H1 (cell line): Measurements from ENCODE around the gene CSNK2A3.

Experiments used
- EZH2 ChIP-seq: fragments of 200-600 bp; sonication (generic); IDR thresholded peaks from 2 replicates; pipeline ENCODE4 v1.7.1; 2012; ENCODE audit warnings: low read depth, mild to moderate bottlenecking, moderate library complexity, low read length, inconsistent platforms; ENCODE audit not compliant: severe bottlenecking
- GABPA ChIP-seq: IDR thresholded peaks from 2 replicates; pipeline ENCODE4 v1.6.1; 2011; ENCODE audit warnings: mild to moderate bottlenecking, low read length, moderate library complexity, borderline replicate concordance; ENCODE audit not compliant: insufficient read depth
- JUND ChIP-seq: IDR thresholded peaks from 2 replicates; pipeline ENCODE4 v1.6.1; 2011; ENCODE audit warnings: mild to moderate bottlenecking, improper control_type of control experiment, low read length
- MAFK ChIP-seq: IDR thresholded peaks from 2 replicates; pipeline ENCODE4 v1.6.1; 2012; ENCODE audit warnings: low read depth, mild to moderate bottlenecking, improper control_type of control experiment, low read length
- PHF8 ChIP-seq: fragments of 200-600 bp; sonication (generic); conservative IDR thresholded peaks from 2 replicates; pipeline ENCODE4 v1.7.1; 2012; ENCODE audit warnings: low read depth, mild to moderate bottlenecking, inconsistent platforms, low read length, moderate library complexity
- POLR2A ChIP-seq, 2 experiments: IDR thresholded peaks; 1 replicate in 1 of 2; 2 replicates in 1 of 2; pipeline ENCODE4 v1.6.1; 2011; ENCODE audit warnings: low read depth in 2 of 2, low read length in 2 of 2, mild to moderate bottlenecking in 2 of 2; ENCODE audit errors: control extremely low read depth in 1 of 2
- POLR2AphosphoS5 ChIP-seq: IDR thresholded peaks from 2 replicates; pipeline ENCODE4 v1.6.1; 2011; ENCODE audit warnings: low read depth, low read length
- POU5F1 ChIP-seq: IDR thresholded peaks from 2 replicates; pipeline ENCODE4 v1.6.1; 2011; ENCODE audit warnings: low read depth, mild to moderate bottlenecking, low read length, moderate library complexity
- SIN3A ChIP-seq, 2 experiments: IDR thresholded peaks in 1 of 2; conservative IDR thresholded peaks in 1 of 2; 2 replicates each; pipeline ENCODE4 v1.6.1; 2011 to 2012; ENCODE audit warnings: low read length in 2 of 2, improper control_type of control experiment in 1 of 2, low read depth in 1 of 2, mild to moderate bottlenecking in 1 of 2
- TEAD4 ChIP-seq: IDR thresholded peaks from 2 replicates; pipeline ENCODE4 v1.6.1; 2012; ENCODE audit warnings: low read depth, low read length, inconsistent platforms, mixed read lengths
- TF ChIP-seq, protein P1 (sequence below), 3 experiments: IDR thresholded peaks; 1 replicate in 2 of 3; 2 replicates in 1 of 3; pipeline versions ENCODE4 v1.5.1 to v1.6.1; 2011; ENCODE audit warnings: low read length in 3 of 3, mild to moderate bottlenecking in 3 of 3, inconsistent platforms in 2 of 3, low read depth in 1 of 3, moderate library complexity in 1 of 3; ENCODE audit not compliant: insufficient read depth in 1 of 3; ENCODE audit errors: control extremely low read depth in 1 of 3
- TF ChIP-seq, protein P2 (sequence below): IDR thresholded peaks from 2 replicates; pipeline ENCODE4 v1.6.1; 2011; ENCODE audit warnings: low read length, improper control_type of control experiment

DNA sequence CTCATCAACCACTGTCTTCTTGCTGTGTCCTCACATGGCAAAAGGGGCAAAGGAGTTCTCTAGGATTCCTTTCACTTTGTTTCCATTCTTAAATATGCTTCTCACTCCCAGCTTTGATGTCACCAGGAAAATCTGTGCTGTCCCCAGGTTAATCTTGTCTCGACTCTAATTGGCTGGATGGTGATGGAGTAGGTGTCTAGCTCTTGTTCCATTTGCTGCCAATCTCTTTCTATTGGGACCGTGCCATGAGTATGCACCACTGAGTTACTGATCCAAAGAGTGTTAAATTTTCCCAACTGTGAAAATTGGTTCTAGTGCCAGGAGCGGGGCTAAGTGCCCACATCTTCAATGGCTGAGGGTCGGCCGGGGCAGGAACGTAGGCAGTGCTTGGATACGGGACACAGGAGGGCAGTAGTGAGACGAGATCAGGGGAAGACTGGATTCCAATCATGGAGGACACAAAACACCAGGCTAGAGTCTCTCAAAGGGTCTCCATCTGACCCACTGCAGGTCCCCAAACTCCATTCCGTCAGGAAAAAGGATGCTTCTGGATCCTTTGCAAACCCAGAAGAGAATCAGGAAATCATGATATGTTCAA lies 47.7 kb upstream of the CSNK2A3 start:
- no peak for TF ChIP-seq EZH2
- TF ChIP-seq POU5F1, result no peak
- TF ChIP-seq, protein P1, sequence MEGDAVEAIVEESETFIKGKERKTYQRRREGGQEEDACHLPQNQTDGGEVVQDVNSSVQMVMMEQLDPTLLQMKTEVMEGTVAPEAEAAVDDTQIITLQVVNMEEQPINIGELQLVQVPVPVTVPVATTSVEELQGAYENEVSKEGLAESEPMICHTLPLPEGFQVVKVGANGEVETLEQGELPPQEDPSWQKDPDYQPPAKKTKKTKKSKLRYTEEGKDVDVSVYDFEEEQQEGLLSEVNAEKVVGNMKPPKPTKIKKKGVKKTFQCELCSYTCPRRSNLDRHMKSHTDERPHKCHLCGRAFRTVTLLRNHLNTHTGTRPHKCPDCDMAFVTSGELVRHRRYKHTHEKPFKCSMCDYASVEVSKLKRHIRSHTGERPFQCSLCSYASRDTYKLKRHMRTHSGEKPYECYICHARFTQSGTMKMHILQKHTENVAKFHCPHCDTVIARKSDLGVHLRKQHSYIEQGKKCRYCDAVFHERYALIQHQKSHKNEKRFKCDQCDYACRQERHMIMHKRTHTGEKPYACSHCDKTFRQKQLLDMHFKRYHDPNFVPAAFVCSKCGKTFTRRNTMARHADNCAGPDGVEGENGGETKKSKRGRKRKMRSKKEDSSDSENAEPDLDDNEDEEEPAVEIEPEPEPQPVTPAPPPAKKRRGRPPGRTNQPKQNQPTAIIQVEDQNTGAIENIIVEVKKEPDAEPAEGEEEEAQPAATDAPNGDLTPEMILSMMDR (IDR thresholded peaks at IDR 0.05; ENCODE audit: control extremely low read depth in 1 of 3, insufficient read depth in 1 of 3, low read depth in 1 of 3, low read length in 3 of 3), result peak; percentile 72 to 87 (median 76)
- TF ChIP-seq, protein P2, sequence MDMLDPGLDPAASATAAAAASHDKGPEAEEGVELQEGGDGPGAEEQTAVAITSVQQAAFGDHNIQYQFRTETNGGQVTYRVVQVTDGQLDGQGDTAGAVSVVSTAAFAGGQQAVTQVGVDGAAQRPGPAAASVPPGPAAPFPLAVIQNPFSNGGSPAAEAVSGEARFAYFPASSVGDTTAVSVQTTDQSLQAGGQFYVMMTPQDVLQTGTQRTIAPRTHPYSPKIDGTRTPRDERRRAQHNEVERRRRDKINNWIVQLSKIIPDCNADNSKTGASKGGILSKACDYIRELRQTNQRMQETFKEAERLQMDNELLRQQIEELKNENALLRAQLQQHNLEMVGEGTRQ, result no peak
- TF ChIP-seq POLR2AphosphoS5, result no peak
- no peak for TF ChIP-seq POLR2A (IDR thresholded peaks at IDR 0.05; ENCODE audit: control extremely low read depth in 1 of 2, low read depth in 2 of 2, low read length in 2 of 2)
- no peak for TF ChIP-seq JUND
- TF ChIP-seq SIN3A (conservative IDR thresholded peaks at IDR 0.05 in 1 of 2, IDR thresholded peaks at IDR 0.05 in 1 of 2; ENCODE audit: low read depth in 1 of 2, low read length in 2 of 2), result no peak
- TF ChIP-seq MAFK, result no peak
- no peak for TF ChIP-seq GABPA
- TF ChIP-seq PHF8, result no peak
- TF ChIP-seq TEAD4, result peak; percentile 48; the same call in 1 of the 2 replicates
